GM19035 (cell line): ENCODE data around the gene ARID3A.

Source experiments
- ATAC-seq: cut with Tn5 transposase; IDR thresholded peaks from one replicate; pipeline ENCODE4 v1.9.1; 2021; ENCODE audit not compliant: unreplicated experiment

The ARID3A gene

GRCh38 chr19:984165-984967, 58.5 kb downstream of the ARID3A start, which contains the start of gene WDR18:
TSS of gene WDR18 (plus strand) at chr19:984345. CDS start at chr19:984354, 9 bp downstream.
- ATAC-seq = peak; percentile 88

GRCh38 chr19:986083-986482, 60.2 kb downstream of the ARID3A start:
- ATAC-seq = no peak

- no peak for ATAC-seq
These were observed 62.2 kb downstream of the ARID3A start for GRCh38 chr19:988081-988480.

GRCh38 chr19:988510-988909, 62.7 kb downstream of the ARID3A start:
- no peak for ATAC-seq

GRCh38 chr19:989381-990081, 63.7 kb downstream of the ARID3A start:
- no peak for ATAC-seq

GRCh38 chr19:990119-990571, 64.3 kb downstream of the ARID3A start:
- no peak for ATAC-seq

- no peak for ATAC-seq
These were observed 64.9 kb downstream of the ARID3A start for GRCh38 chr19:990746-991145.

- ATAC-seq = no peak
These were observed 65.5 kb downstream of the ARID3A start for GRCh38 chr19:991174-991931.

- ATAC-seq = no peak
These were observed 66.3 kb downstream of the ARID3A start for GRCh38 chr19:991932-992669.

GRCh38 chr19:992670-993055, 66.8 kb downstream of the ARID3A start:
- no peak for ATAC-seq

GRCh38 chr19:993361-993830, 67.6 kb downstream of the ARID3A start:
- ATAC-seq = no peak

- ATAC-seq = no peak
These were observed 68.1 kb downstream of the ARID3A start for GRCh38 chr19:993831-994393.

- ATAC-seq = no peak
These were observed 68.7 kb downstream of the ARID3A start for GRCh38 chr19:994516-994915.

- ATAC-seq = no peak
These were observed 69.4 kb downstream of the ARID3A start for GRCh38 chr19:995051-995827.

GRCh38 chr19:996051-996838, 70.4 kb downstream of the ARID3A start:
- ATAC-seq = no peak

GRCh38 chr19:998064-998463, 72.2 kb downstream of the ARID3A start:
- no peak for ATAC-seq

- ATAC-seq = no peak
These were observed 73.5 kb downstream of the ARID3A start for GRCh38 chr19:999379-999719.

- no peak for ATAC-seq
These were observed 74.3 kb downstream of the ARID3A start, which contains the start of gene GRIN3B for GRCh38 chr19:1000095-1000494. TSS of gene GRIN3B (plus strand) at chr19:1000419. CDS start at chr19:1000438, 19 bp downstream.
